ENCODE results near the gene ARL8B. TPM values are rescaled to one million over a fixed set of nuclear protein-coding genes. Genes with fewer than 3 reads are reported as not detected.
A peak's percentile ranks its signal among the peaks of the same experiment; 100 is the strongest.

Gene ARL8B
- total RNA-seq, 1 donor from 2014 or later: 57.9 TPM

DNA sequence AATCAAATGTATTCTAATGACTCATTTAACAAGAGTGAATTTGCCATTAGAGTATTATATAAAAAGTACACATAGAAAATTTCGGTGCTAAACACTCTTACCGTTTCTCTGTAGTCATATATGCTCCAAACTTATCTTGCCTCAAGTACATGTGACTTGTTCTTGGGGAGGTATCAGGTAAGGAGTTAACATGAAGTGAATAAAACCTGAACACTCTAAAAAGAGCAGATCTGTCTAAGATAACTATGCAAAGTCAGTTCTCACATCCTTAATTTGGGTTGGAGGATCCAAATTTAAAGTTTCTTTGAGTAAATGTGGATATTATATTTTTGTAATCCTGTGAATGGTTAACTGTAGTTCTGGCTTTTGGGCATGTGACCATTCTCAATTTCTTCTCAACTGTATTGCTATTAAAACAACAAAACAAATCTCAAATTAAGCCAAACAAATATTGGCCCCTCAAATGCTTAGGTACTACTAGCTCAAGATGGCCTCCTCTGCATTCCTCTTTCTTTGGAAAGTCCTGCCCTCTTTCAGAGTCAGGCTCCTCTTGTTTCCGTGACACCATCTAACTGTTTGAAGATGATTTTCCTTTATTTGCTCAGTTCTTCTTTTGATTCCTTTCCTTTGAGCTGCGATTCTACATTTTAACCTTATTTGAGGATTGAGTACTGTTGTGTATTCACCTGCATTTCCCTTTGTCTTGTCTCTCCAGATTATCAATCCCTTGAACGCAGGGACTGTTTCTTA, 69.6 kb downstream of the ARL8B start:
- Mint-ChIP-seq H3K9me3 (no peaks in the 10 kb centered on the region), H3K27ac (peak overlapping the region; percentile 87), H3K36me3 (ENCODE audit: low read depth) (peaks cover 71% of the 10 kb centered on the region), H3K4me1 (peaks cover 73% of the 10 kb centered on the region), H3K27me3 (no peaks in the 10 kb centered on the region), H3K4me3 (peak overlapping the region; percentile 79)
- TF ChIP-seq, protein P1, sequence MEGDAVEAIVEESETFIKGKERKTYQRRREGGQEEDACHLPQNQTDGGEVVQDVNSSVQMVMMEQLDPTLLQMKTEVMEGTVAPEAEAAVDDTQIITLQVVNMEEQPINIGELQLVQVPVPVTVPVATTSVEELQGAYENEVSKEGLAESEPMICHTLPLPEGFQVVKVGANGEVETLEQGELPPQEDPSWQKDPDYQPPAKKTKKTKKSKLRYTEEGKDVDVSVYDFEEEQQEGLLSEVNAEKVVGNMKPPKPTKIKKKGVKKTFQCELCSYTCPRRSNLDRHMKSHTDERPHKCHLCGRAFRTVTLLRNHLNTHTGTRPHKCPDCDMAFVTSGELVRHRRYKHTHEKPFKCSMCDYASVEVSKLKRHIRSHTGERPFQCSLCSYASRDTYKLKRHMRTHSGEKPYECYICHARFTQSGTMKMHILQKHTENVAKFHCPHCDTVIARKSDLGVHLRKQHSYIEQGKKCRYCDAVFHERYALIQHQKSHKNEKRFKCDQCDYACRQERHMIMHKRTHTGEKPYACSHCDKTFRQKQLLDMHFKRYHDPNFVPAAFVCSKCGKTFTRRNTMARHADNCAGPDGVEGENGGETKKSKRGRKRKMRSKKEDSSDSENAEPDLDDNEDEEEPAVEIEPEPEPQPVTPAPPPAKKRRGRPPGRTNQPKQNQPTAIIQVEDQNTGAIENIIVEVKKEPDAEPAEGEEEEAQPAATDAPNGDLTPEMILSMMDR (IDR thresholded peaks at IDR 0.05): no peak
- ATAC-seq (ENCODE audit: low read depth) (no peak), DNase-seq (no peak)
- CTCF ChIA-PET: interaction anchor here (0.7 kb wide), 1 partner anchor 14 kb away, joined by 3 read pairs; no protein-coding TSS in a partner anchor
- POLR2A ChIA-PET: interaction anchor here (0.8 to 1.9 kb wide), 6 partner anchors 9 to 213 kb away, joined by 3 to 8 read pairs (median 4); no protein-coding TSS in a partner anchor
- intact Hi-C loops (cut with micrococcal nuclease): loop anchor here (1.0 kb wide), 1 partner anchor 14 kb away; no protein-coding TSS in a partner anchor

DNA sequence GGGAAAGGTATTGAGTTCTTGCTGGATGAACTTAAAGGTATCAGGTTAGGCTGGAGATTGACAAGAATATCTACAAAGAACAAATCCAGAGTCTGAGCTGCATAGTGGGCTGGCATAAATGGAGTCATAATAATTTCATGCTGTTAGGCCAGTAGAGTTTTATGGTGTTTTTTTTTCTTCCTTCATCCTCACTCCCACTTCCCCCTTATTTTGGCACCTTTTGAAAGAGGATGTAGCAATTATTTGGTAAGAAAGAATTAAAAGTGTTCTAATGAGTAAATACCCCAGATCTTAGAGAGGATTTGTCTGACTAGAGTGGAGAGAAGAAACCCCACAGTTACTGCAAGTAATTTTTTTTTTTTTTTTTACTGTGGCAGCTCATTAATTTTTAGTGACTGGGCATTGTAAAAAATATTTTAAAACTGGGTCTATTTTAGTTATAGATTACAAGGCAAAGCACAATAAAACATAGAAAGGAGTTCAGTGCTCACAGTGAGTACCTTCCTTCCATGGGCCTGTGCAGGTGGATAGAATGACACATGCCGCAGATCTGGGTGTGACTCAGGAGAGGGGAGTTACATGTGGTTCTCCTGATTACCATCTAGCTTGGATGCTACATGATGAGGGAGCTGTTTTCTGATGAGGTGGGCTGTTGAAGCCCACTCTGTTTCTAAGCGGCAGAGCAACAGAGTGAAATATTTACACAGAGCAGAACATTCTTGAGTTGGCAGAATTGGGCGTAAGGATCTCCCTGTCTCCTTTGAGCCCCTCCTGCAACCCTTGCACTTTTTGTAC, 70.7 kb downstream of the ARL8B start:
- ATAC-seq (ENCODE audit: low read depth) (no peak), DNase-seq (no peak)
- no peaks in the 10 kb centered on the region for H3K9me3 Mint-ChIP-seq
- peak overlapping the region; percentile 87 for H3K27ac Mint-ChIP-seq
- peaks cover 79% of the 10 kb centered on the region for H3K4me1 Mint-ChIP-seq
- no peaks in the 10 kb centered on the region for H3K27me3 Mint-ChIP-seq
- ChIA-PET CTCF (interaction anchor here (1.2 kb wide), 1 partner anchor 70 kb away, joined by 3 read pairs; no protein-coding TSS in a partner anchor), POLR2A (interaction anchor here (0.5 to 2.2 kb wide), 8 partner anchors 8 to 214 kb away, joined by 3 to 8 read pairs (median 4); no protein-coding TSS in a partner anchor)
- peaks cover 80% of the 10 kb centered on the region for H3K36me3 Mint-ChIP-seq (ENCODE audit: low read depth)
- intact Hi-C loops (cut with micrococcal nuclease): loop anchor here (1.0 kb wide), 1 partner anchor 13 kb away; no protein-coding TSS in a partner anchor
- H3K4me3 Mint-ChIP-seq: peak overlapping the region; percentile 79
- TF ChIP-seq, protein P1 (IDR thresholded peaks at IDR 0.05): no peak

DNA sequence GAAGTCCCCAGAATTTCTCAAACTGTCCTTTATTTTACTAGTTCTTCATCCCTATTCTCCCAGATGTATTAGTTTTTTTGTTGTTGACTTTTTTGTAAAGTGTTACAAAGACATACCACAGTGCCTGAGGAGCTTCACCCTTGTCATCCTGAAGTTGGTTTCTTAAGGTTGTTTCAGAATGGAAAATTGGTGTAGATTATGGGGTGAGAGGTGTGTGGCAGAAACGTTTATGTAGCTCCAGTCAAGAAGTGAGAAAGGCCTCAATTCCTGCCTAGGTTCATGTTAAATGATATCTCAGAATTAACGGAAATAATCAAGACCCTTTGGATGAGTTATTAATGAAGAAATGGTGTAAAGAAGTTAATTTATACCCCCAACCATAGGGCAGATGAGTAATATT, 72.2 kb downstream of the ARL8B start:
- POLR2A ChIA-PET: interaction anchor here (0.7 to 6.2 kb wide), 5 partner anchors 7 to 71 kb away, joined by 3 to 129 read pairs (median 6); partner anchors contain the start of gene EDEM1

DNA sequence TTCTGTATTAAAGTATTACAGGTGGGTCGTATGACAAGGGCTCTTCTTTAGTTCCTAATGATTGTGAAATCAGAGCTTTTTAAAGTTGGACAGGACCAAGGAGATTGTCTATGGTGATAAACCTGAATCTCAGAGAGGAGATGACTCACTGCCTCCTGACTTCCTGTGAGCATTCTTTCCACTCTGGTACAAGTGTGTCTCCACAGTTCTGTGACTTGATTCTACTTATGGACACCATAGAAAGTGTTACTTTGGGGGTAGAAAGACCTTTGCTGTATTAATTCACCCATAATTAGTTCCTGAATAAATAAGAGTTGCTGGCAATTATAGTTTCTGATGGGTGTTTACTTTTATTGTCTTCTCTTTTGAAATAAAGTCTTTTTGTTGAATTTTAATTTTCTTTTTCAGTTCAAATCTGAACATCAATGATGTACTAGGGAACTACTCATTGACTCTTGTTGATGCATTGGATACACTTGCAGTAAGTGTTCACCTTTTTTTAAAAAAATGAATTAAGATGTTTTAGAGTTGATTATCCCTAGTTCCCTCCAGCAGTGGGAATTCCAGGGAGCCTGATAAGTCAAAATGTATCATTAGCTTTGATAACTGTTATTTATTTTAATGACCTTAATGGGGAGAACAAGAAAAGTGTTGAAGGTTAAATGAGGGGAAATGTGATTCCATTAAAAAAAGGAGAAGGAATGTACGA, 72.9 kb downstream of the ARL8B start:
- Mint-ChIP-seq H3K27me3 (no peaks in the 10 kb centered on the region), H3K27ac (peak overlapping the region; percentile 89), H3K9me3 (no peaks in the 10 kb centered on the region), H3K36me3 (ENCODE audit: low read depth) (peaks cover 84% of the 10 kb centered on the region), H3K4me1 (peaks cover 94% of the 10 kb centered on the region), H3K4me3 (peak overlapping the region; percentile 62)
- intact Hi-C loops (cut with micrococcal nuclease): loop anchor here (2.0 kb wide), 1 partner anchor 210 kb away; no protein-coding TSS in a partner anchor
- no peak for DNase-seq
- peak; percentile 55 for ATAC-seq (ENCODE audit: low read depth)
- POLR2A ChIA-PET: interaction anchor here (0.7 to 6.2 kb wide), 7 partner anchors 7 to 103 kb away, joined by 3 to 129 read pairs (median 6); partner anchors contain the start of gene EDEM1
- TF ChIP-seq, protein P1 (IDR thresholded peaks at IDR 0.05): no peak
- CTCF ChIA-PET: no interaction called here

More for the DNA sequence above, 72.2 kb downstream of the ARL8B start:
- H3K27me3 Mint-ChIP-seq: no peaks in the 10 kb centered on the region
- H3K4me3 Mint-ChIP-seq: peak overlapping the region; percentile 62
- ATAC-seq (ENCODE audit: low read depth) (no peak), DNase-seq (no peak)
- H3K4me1 Mint-ChIP-seq: peaks cover 92% of the 10 kb centered on the region
- intact Hi-C loops (cut with micrococcal nuclease): loop anchor here (2.0 kb wide), 1 partner anchor 210 kb away; no protein-coding TSS in a partner anchor
- CTCF ChIA-PET: no interaction called here
- peak overlapping the region; percentile 89 for H3K27ac Mint-ChIP-seq
- H3K36me3 Mint-ChIP-seq (ENCODE audit: low read depth): peaks cover 84% of the 10 kb centered on the region
- H3K9me3 Mint-ChIP-seq: no peaks in the 10 kb centered on the region
- TF ChIP-seq, protein P1 (IDR thresholded peaks at IDR 0.05): no peak
